ENCODE measurements around the gene ELMO1.
"Not testable (repeated sequence)": the region's sequence is repeated elsewhere in the genome, so short reads cannot be mapped to it uniquely, and the experiment has no call there.

ELMO1 gene

DNA sequence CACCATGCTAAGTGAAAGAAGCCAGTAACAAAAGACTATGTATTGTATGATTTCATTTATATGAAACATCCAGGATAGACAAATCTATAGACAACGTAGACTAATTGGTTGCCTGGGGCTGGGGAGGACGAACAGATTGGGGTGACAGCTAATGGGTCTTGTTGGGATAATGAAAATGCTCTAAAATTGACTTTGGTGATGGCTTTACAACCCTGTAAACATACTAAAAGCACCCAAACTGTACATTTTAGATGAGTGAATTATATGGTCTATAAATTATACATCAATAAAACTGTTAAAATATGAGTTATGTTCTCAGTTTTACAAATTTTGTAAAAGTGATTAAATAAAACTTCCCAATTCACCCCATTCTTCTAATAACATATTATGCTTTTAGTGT lies 261.5 kb downstream of the ELMO1 start:
- no peak for DNase-seq (ENCODE audit: low spot score)

DNA sequence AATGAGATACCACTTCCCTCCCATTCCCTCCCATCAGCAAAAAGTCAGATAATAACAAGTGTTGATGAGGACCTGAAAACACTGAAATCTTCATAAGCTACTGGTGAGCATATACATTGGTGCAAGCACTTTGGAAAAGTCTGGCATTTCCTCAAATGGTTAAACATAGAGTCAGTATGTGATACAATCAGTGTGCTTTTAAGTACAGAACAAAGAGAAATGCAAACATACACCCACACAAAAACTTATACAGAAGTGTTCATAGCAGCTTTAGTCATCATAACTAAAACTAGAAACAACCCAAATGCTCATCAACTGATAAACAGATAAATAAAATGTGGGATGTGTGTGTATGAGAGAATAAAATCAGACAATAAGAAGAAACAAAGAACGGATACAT lies 261.9 kb downstream of the ELMO1 start:
- DNase-seq (ENCODE audit: low spot score) = no peak

DNA sequence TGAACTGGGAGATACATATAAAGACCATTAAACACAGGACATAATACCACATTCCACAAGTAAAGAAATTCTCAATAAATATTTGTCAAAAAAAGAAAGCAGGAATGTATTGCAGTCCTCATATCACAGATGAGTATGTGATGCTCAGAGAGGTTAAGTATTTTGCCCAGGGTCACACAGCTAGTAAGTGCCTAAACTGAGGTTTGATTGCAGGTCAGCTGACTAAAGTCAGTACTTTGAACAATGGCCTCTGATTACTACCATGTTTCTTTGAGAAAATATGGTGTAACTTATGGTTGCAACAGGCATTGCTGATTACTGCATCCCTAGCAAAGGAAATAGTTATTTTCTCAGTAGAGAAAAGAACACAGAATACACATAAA lies 267.1 kb downstream of the ELMO1 start:
- no peak for DNase-seq (ENCODE audit: low spot score)

DNA sequence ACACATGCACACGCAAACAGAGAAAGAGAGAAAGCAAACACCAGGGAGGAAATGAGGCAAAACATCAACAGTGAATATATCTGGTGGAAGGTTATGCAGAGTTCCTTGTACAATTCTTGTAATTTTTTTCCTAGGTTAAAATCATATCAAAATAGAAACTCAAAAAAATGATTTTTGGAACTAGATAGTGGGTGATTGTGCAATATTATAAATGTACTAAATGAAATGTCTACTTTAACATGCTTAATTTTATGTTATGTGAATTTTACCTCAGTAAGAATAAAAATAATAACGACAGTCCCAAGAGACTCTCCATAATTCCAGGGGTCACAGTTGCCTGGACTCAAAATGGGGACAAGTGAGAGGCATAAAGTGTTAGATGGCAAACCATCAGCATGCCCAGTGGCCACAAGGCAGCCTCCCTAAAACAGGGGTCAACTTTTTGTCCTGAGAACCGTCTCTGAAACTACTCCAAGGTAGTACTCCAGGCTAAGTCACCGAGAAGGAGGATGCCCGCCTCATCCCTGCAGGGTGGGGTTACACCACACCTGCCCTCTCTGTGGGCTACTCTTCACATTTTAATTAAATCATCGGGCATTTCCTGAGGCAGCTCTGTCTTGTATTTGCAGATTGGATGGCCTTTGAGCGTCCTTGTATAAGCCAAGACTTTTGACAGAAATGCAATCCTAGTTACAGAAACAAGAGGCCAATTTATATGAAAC lies 267.7 kb downstream of the ELMO1 start:
- no peak for DNase-seq (ENCODE audit: low spot score)

DNA sequence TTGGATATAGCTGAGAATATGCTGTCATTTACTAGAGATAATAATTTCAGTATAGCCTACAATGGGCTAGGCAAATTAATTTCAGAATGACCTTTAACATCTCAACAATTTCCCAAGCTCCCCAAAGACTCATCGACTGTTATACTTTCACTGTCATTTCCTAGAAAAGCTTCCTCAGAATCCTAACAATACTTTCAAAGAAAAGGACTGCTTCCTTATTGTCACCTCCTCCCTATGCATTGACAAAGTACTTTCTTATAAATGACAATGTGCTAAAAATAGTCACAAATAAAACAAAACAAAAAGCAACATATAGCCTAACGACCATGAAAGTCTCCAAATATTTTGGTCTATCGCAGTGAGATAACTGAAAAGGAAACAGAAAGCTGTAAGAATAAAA lies 272.6 kb downstream of the ELMO1 start:
- DNase-seq (ENCODE audit: low spot score) = no peak

DNA sequence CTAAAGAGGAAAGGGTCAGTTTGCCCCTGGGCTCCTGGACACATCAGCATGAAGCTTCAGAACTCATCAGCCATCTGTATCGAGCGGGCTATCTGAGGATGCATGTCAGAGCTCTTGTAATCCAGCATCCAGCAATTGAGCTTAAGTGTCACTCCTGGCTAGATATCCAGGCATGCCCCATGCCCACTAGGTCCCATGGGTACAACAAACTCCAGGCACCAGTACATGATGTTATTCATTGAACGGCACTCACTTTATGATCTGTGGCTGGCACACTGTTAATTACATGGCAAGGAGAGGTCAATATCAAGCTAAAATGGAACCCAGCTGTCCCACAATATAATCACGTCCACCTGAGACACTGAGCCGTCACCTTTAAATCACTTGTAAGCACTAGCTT lies 274.2 kb downstream of the ELMO1 start:
- no peak for DNase-seq (ENCODE audit: low spot score)

DNA sequence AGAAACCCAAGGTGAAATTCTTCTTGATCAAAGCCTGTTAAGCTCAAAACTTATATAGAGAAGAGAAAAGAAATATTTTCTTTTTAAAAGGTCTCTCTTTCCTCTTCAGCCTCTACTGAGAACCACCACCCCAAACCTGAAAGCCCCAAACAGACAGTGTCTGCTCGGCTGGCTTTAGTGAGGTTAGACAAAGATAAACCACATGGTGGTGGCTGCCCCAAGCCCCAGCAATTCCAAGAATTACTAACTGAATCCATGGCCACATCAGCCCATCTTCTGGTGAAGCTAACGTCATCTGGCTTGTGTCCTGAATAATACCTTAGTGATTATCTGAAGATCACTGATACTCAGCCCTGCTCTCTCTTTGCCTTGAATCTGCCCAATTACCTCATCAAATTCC lies 275.0 kb downstream of the ELMO1 start:
- no peak for DNase-seq (ENCODE audit: low spot score)

DNA sequence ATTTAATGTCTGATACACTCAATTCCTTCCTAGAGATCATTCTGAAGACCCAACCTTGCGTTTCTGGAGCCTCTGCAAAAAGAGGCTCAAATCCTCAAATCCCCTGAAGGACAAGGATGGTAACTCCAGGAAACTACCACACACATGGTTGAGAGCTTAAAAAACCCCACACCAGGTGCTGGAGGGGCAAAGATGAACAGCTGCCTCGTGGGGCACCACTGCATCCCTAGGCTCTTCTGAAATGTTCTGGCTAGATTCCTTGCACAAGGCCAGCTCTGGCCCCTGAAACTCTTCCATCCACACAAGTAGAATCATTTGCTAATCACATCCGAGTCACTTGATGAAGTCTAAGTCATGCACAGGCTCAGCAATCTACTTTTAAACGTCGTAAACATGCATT lies 286.6 kb downstream of the ELMO1 start:
- DNase-seq (ENCODE audit: low spot score) = no peak

DNA sequence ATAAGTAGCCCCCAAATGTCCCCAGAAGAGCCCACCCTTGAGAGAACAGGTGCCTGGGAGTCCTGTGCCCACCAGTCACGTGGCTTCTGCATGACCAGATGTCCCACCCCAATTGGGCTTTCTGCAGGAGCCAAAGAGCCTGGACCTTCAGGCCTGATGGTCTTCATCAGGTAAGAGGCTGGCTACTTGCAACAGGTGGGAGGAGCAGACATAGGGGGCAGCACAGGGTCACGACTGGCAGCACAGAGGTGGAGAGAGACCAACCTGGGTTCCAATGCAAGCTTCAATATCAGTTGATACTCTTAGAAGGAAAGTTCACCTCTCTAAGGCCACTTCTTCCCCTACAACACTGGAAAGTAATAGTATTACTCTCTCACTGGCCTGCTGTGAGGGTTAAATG lies 288.0 kb downstream of the ELMO1 start:
- DNase-seq (ENCODE audit: low spot score) = no peak

DNA sequence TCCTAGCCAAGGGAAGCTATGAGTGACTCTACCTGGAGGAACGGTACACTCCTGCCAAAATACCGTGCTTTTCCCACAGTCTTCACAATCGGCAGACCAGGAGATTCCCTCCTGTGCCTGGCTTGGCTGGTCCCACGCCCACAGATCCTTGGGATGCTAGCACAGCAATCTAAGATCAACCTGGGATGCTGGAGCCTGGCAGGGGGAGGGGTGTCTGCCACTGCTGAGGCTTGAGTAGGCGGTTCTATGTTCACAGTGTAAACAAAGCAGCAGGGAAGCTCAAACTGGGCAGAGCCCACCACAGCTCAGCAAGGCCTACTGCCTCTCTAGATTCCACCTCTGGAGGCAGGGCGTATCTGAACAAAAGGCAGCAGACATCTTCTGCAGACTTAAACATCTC lies 295.3 kb downstream of the ELMO1 start:
- no peak for DNase-seq (ENCODE audit: low spot score)

DNA sequence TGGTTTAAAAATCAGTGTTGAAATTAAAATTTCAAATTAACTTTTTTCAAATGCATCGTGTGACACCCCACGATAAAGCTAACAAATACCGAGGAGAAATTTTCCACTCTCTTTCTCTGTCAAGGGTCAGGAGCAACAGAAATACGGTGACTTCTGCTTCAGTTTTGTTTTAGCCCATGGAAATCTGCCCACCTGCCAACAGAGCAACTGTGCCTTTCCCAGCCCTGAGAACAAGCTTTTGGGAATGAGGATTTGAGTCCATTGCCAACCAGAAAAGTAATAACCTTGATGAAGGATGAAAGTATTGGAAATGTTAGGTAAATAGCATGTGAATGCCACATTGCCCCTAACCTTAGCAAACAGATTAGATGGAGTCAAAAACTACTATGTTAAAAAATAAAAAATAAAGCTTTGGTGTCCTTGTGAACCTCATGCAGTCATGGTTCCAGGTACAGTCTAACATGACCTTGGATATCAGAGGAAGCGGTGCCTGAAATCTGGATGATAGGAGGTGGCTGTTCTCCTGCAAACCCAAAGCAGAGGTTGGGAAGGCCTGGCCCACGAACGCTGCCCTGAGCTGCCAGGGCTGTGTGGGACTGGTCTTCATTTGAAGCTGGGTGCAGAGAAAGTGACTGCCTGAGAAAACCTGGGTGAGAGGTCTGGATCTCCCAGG lies 296.8 kb downstream of the ELMO1 start:
- DNase-seq (ENCODE audit: low spot score) = no peak

DNA sequence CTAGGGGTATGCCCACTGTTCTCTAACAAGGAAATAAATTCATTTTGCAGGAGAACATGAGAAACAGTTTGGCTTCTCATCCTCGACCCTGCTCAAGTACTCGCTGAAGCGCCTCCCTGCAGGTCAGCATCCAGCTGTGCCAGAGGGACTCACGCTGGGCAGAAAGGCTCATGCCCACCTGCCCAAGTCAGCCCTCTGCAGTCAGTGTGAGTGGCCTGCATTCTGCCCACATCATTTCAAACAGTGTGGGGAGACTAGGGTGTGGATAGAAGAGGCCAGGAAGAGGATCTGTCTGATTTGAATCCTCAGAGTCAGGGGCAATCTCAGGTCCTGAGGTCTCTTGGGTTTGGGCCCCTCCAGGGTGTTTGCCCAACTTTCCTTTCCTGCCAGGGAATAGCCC lies 297.8 kb downstream of the ELMO1 start:
- no peak for DNase-seq (ENCODE audit: low spot score)

DNA sequence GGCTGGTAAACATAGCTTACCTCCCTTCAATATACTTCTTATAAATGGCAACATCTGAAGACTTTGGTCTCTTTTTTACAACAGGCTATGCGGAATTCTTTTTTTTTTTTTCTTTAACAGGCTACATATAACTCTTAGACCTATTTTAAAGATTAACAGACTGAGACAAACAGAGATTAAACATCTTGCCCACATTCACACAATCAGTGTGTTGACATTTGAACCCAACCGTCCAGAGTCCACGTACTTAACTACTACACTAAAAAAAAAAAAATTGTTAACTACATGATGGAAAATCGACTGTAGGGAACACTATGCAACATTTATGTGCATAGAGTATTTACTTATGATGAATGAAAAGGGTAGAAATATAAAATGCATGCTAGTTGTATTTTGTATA lies 298.5 kb downstream of the ELMO1 start:
- no peak for DNase-seq (ENCODE audit: low spot score)

DNA sequence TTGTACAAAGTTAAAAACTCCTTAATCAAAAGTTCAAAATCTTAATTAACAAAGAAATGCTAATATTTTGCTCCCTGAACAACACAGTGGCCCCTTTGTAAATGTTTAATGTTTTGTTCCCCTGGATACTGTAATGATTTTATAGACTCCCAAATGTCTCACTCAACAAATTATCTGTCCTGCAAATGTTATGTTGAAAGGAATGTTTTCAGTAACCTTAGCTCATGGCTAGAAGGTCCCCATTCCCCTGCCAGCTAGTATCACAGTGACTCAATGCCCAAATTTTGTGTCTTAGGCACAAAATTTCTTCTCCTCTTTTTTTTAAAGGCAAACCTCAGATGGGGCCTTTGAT lies 298.9 kb downstream of the ELMO1 start:
- no peak for DNase-seq (ENCODE audit: low spot score)

DNA sequence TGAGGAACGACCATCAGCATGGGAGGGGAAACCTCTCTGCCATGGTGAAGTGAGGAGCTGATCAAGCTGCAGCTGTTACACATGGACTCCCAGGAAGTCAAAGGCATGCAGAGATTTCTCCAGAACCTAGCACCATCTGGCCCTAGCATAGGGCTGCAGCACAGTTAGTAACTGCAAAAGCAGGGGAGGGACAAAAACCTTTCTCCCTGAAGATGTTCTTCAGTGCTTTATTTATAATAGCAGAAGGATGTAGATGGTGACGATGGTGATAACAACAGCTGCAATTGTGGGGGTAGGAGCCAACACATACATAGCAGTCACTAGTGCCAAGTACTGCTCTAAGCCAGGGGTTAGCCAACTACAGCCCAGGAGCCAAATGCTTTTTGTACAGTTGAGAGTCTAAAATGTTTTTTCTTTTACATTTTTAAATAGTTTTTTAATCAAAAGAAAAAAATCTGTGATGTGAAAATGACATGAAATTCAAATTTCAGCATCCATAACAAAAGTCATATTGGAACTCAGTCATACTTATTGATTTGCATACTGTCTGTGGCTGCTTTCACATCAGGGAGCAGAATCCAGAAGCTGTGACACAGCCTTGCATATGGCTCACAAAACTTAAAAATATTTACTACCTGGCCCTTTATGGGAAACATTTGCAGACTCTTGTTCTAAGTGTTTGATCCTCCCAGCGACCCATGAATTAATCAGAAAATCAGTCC lies 299.5 kb downstream of the ELMO1 start:
- no peak for DNase-seq (ENCODE audit: low spot score)

DNA sequence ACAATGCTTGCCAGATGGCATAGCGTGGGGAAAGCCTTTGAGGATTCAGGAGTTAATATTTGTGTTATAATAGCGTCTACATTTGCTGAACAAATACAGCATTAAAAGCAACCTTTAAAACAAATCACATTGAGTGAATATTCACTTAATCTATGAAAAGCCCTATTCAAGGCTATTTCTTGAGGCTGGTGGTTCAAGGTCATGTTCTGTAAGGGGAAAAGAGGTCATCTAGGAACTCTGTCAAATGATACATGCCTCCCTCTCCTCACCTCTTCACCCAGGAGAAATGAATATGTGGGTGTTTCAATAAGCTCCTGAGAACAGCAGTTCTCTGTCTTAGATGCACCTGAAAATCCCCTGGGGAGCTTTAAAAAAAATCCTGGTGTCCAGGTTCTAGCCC lies 303.0 kb downstream of the ELMO1 start:
- DNase-seq (ENCODE audit: low spot score) = no peak

DNA sequence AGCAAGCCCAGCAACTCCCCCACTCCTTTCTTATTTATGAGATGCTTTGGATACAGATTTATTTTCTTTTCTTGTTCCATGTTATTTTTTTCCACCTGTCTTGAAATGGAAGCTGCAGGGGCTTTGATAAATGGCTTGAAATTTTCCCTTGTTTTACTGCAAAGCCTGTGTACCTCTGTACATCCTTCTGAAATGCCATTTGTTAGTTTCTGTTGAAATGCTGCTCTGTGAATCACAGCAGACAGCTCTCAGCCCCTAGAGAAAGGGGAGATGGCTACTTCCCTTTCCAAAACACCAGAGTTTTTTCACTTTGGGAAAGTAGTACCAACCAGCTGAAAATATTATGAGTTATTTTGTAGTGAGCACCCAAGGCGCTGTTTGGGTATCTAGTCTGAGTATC lies 304.2 kb downstream of the ELMO1 start:
- DNase-seq (ENCODE audit: low spot score) = no peak

DNA sequence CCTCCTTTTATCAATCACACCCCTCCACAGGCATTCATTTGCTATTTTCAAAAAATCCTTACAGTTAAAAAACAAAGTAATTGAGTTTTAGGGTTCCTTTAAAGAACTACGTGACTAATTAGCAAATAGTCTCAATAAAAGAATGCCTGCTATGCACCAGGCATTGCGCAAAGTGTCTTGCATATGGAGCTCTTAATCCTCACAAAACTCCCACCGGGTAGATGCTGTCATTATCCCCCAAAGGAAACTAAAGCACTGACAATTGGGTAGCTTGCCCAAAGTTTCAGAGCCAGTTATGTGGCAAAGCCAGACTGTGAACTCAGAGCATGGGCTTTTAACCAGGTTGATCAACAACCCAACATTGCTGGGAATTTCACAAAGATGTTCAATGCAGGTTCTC lies 305.7 kb downstream of the ELMO1 start:
- DNase-seq (ENCODE audit: low spot score) = no peak

DNA sequence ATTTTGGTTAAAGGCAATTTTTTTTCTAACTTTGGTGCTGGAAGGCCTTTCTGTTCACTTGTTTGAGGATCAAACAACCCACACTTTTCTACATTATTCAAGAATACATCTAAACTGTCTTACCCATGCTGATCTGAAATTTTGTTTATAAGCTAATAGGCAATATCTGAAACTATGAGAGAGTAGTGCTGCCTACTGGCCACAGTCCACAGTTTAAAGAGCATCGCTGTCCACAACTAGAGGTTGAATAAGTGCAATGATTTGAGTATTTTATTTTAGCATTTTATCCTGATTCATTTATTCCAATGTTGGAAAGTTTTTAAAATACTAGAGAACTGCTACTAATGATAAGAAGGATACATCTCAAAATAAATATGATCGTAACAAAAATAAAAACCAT lies 306.9 kb downstream of the ELMO1 start:
- DNase-seq (ENCODE audit: low spot score) = no peak

DNA sequence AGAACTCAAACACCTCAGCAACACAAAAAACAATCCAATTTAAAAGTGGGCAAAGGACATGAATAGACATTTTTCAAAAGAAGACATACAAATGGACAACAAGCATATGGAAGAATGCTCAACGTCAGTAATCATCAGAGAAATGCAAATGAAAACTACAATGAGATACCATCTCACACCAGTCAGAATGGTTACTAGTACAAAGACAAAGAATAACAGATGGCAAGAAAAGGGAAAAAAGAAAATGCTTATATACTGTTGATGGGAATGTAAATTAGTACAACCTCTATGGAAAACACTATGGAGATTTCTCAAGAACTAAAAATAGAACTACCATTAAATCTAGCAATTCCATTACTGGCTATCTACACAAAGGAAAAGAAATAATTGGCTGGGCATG lies 314.8 kb downstream of the ELMO1 start:
- DNase-seq (ENCODE audit: low spot score) = not testable (repeated sequence)

DNA sequence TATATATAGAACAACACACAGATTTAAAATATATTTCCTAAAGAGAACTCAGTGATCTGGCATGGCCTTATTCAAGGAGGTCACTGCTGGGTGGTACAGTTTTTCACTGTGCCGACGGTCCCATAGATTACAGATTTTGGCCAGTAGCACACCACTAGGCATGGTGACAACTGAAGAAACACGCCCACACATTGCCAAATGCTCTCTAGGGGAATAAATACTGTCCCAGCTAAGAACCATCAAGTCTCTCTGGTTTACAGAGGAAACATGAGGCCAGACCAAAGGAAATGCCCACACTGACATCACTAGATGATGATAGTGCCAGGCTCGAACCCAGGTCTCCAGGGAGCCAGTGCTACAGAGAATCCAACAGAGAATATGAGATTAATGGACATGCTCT lies 316.8 kb downstream of the ELMO1 start:
- no peak for DNase-seq (ENCODE audit: low spot score)

DNA sequence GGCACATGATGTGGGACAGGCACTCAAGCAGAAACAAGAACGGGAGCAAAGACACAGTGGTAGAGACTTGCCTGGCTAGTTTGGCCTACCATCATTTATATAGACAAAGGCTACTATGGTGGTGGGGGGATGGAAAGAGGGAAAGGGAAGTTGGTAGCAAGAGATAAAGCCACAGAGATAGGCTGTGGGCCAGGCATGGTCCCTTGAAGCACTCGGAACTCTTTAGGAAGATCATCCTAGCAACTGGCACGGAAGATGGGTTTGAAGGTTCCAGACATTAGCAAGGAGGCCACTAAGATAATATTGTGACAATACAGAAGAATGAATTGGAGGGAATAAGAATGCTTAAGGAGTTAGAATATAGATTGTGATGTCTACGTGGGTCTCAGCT lies 319.6 kb downstream of the ELMO1 start:
- DNase-seq (ENCODE audit: low spot score) = no peak

DNA sequence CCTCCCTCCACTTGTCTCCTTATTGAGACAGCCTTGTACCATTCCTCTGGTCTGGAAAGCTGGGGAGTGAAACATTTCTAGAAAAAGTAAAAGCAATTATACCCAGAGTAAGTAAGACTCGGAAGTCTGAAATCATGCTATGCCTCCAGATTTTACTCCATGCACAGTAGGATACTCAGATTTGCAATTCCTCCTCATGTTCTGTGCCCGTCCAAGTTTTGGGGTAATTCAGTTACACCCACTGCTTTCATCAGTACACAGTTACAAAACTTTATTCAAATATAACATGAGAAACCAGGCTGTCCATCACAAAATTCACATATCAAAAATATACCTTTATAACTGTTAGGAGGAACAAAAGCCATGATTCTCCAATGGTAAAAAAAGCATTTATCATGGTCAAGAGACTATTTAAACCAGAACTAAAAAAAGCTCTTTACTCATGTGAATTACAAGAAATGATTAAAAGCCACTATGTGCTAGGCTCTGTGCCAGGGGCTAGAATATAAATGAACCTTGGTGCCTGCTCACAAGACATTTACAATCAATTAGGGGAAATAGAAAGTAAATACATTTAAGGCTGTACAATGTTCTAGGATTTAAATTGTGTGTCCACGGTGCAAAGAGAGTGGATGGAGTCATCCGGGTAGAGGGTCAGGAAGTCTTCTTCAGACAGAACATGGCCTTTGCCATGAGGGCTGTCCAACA lies 320.2 kb downstream of the ELMO1 start:
- DNase-seq (ENCODE audit: low spot score) = no peak

Measured in RKO (cell line).